CD4-positive, alpha-beta memory T cell (primary cell): ENCODE results near the gene LARP4B. TPM values are rescaled to one million over a fixed set of nuclear protein-coding genes. Genes with fewer than 3 reads are reported as not detected.

Experiments
- CTCF ChIA-PET: fragments of 350-600 bp; sonication (Branson Sonifier 250); formaldehyde crosslinking; loops from one replicate; lab custom pipeline; 2021; ENCODE audit warnings: inconsistent platforms; ENCODE audit not compliant: partially characterized antibody; lab: Charles Lee
- POLR2A ChIA-PET: fragments of 350-600 bp; sonication (Branson Sonifier 250); formaldehyde crosslinking; loops from one replicate; lab custom pipeline; 2021; ENCODE audit not compliant: partially characterized antibody; lab: Charles Lee
- DNase-seq, 5 donors: peaks; one replicate each; pipeline versions ENCODE4 v3.0.0 to v3.0.0-alpha.2; 2020 to 2022; ENCODE audit warnings: mixed read lengths in 1 of 5
- H3K27ac ChIP-seq: one replicate; pipeline ENCODE4 v1.7.0; 2013; ENCODE audit warnings: low read depth, low read length
- H3K27me3 ChIP-seq: 2 replicates; pipeline ENCODE4 v1.7.0; 2013; ENCODE audit warnings: mild to moderate bottlenecking, low read length, moderate library complexity; ENCODE audit not compliant: insufficient read depth
- H3K36me3 ChIP-seq: 2 replicates; pipeline ENCODE4 v1.7.0; 2013; ENCODE audit warnings: mild to moderate bottlenecking, low read length, moderate library complexity; ENCODE audit not compliant: insufficient read depth
- H3K4me1 ChIP-seq: 2 replicates; pipeline ENCODE4 v1.7.0; 2013; ENCODE audit warnings: mild to moderate bottlenecking, low read length, moderate library complexity; ENCODE audit not compliant: insufficient read depth
- H3K4me3 ChIP-seq, 2 donors: one replicate each; pipeline ENCODE4 v1.7.0; 2013; ENCODE audit warnings: low read length in 2 of 2, mild to moderate bottlenecking in 1 of 2
- H3K9me3 ChIP-seq, 2 donors: one replicate each; pipeline ENCODE4 v1.7.0; 2013; ENCODE audit warnings: low read length in 2 of 2, control low read depth in 1 of 2; ENCODE audit not compliant: control insufficient read depth in 1 of 2
- H3K27ac Mint-ChIP-seq, 7 donors: one replicate each; pipeline ENCODE4 v1.8.0; 2020 to 2021; ENCODE audit warnings: mixed read lengths in 7 of 7, mild to moderate bottlenecking in 6 of 7, inconsistent platforms in 3 of 7, moderate library complexity in 3 of 7
- H3K27me3 Mint-ChIP-seq, 2 donors: one replicate each; pipeline ENCODE4 v1.8.0; 2020 to 2021; ENCODE audit warnings: mixed read lengths in 2 of 2
- H3K36me3 Mint-ChIP-seq, 2 donors: one replicate each; pipeline ENCODE4 v1.8.0; 2020 to 2021; ENCODE audit warnings: mixed read lengths in 2 of 2, inconsistent platforms in 1 of 2, mild to moderate bottlenecking in 1 of 2
- H3K4me1 Mint-ChIP-seq, 4 donors: one replicate each; pipeline ENCODE4 v1.8.0; 2020 to 2021; ENCODE audit warnings: mixed read lengths in 4 of 4, mild to moderate bottlenecking in 1 of 4
- H3K4me3 Mint-ChIP-seq, 8 donors: one replicate each; pipeline ENCODE4 v1.8.0; 2020 to 2021; ENCODE audit warnings: mixed read lengths in 8 of 8, mild to moderate bottlenecking in 7 of 8, moderate library complexity in 6 of 8, inconsistent platforms in 3 of 8
- H3K9me3 Mint-ChIP-seq, 8 donors: one replicate each; pipeline ENCODE4 v1.8.0; 2020 to 2021; ENCODE audit warnings: mixed read lengths in 8 of 8, mild to moderate bottlenecking in 5 of 8, inconsistent platforms in 3 of 8, moderate library complexity in 1 of 8
- intact Hi-C: fragments of 100-400 bp; cut with micrococcal nuclease; formaldehyde crosslinking; loops from one replicate; pipeline ENCODE4 v1.15.1; 2023
- polyA plus RNA-seq, 2 donors: library from polyadenylated mRNA; unstranded; fragments of 300-500 nt; fragmentation: Illumina TruSeq; gene quantifications; one replicate each; pipeline ENCODE4 v1.2.3, GENCODE V29; 2021
- total RNA-seq, 2 experiments: library from RNA; stranded (reverse); gene quantifications; one replicate each; pipeline ENCODE4 v1.2.3, GENCODE V29; 2021

Gene LARP4B
- total and polyA plus RNA-seq, 4 experiments from 2014 or later, result 13.0 to 99.7 (median 61.9) TPM

- no peaks in the 10 kb centered on the region for H3K9me3 ChIP-seq
- no peaks in the 10 kb centered on the region for H3K27me3 ChIP-seq
- H3K36me3 ChIP-seq, result peaks cover 4% of the 10 kb centered on the region
- peak overlapping the region in 3 of 8 donors; percentile 43 to 55 (median 55) for H3K4me3 Mint-ChIP-seq
- ChIA-PET POLR2A (no interaction called here), CTCF (no interaction called here)
- DNase-seq, result no peak
- H3K9me3 Mint-ChIP-seq, result peaks cover 0 to 4% (median 0%) of the 10 kb centered on the region in 8 donors
- no peak overlapping the region for H3K27ac ChIP-seq
- no peaks in the 10 kb centered on the region for H3K27me3 Mint-ChIP-seq
- no peak overlapping the region for H3K4me3 ChIP-seq
- peaks cover 13 to 34% of the 10 kb centered on the region in 2 donors for H3K36me3 Mint-ChIP-seq
- H3K4me1 ChIP-seq, result peaks cover 79% of the 10 kb centered on the region
- intact Hi-C loops, result no loop called here
- H3K4me1 Mint-ChIP-seq, result peaks cover 51 to 78% (median 65%) of the 10 kb centered on the region in 4 donors
- peak overlapping the region in 2 of 7 donors; percentile 43 to 59 for H3K27ac Mint-ChIP-seq
Measured at GRCh38 chr10:926075-926698, 5.3 kb downstream of the LARP4B start.

DNA sequence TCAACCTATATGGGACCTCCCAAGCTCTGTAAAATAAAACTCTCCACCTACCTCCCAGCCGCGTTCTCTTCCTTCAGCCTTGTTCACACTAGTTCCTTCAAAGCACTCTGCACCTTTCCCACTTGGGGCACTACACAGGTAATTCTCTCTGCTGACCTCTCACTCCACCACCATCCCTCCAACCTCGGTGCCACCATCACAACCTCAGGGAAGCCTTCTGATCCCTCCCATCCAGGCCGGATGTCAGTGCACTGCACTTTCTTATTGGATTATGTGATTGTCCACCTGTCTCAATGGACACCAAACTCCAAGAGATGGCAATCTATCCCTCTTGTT is 7.0 kb downstream of the LARP4B start:
- H3K36me3 ChIP-seq, result peaks cover 4% of the 10 kb centered on the region
- Mint-ChIP-seq H3K9me3 (no peaks in the 10 kb centered on the region), H3K27ac (peak overlapping the region in 3 of 7 donors; percentile 5 to 97 (median 69)), H3K4me1 (peaks cover 41 to 74% (median 57%) of the 10 kb centered on the region in 4 donors), H3K4me3 (peak overlapping the region in 4 of 8 donors; percentile 10 to 56 (median 54)), H3K27me3 (no peaks in the 10 kb centered on the region), H3K36me3 (peaks cover 13 to 27% of the 10 kb centered on the region in 2 donors)
- POLR2A ChIA-PET, result no interaction called here
- no peaks in the 10 kb centered on the region for H3K9me3 ChIP-seq
- H3K4me3 ChIP-seq, result no peak overlapping the region
- no peak overlapping the region for H3K27ac ChIP-seq
- H3K4me1 ChIP-seq, result peaks cover 75% of the 10 kb centered on the region
- no peak for DNase-seq
- H3K27me3 ChIP-seq, result no peaks in the 10 kb centered on the region
- CTCF ChIA-PET, result no interaction called here
- intact Hi-C loops, result no loop called here

- peaks cover 44 to 73% (median 57%) of the 10 kb centered on the region in 4 donors for H3K4me1 Mint-ChIP-seq
- Histone ChIP-seq H3K4me3 (no peak overlapping the region), H3K27me3 (no peaks in the 10 kb centered on the region), H3K36me3 (peaks cover 4% of the 10 kb centered on the region), H3K27ac (no peak overlapping the region), H3K4me1 (peaks cover 70% of the 10 kb centered on the region), H3K9me3 (no peaks in the 10 kb centered on the region)
- CTCF ChIA-PET, result no interaction called here
- DNase-seq, result no peak
- no peaks in the 10 kb centered on the region for H3K27me3 Mint-ChIP-seq
- intact Hi-C loops, result no loop called here
- peak overlapping the region in 3 of 8 donors; percentile 53 to 56 (median 55) for H3K4me3 Mint-ChIP-seq
- H3K9me3 Mint-ChIP-seq, result no peaks in the 10 kb centered on the region
- peak overlapping the region in 3 of 7 donors; percentile 5 to 97 (median 69) for H3K27ac Mint-ChIP-seq
- H3K36me3 Mint-ChIP-seq, result peaks cover 13 to 32% of the 10 kb centered on the region in 2 donors
- POLR2A ChIA-PET, result no interaction called here
Measured at GRCh38 chr10:923844-924523, 7.5 kb downstream of the LARP4B start.

GRCh38 chr10:921471-922414 is 9.8 kb downstream of the LARP4B start:
- intact Hi-C loops, result no loop called here
- Mint-ChIP-seq H3K4me3 (no peak overlapping the region), H3K27ac (no peak overlapping the region), H3K4me1 (peaks cover 37 to 67% (median 47%) of the 10 kb centered on the region in 4 donors), H3K9me3 (no peaks in the 10 kb centered on the region), H3K27me3 (no peaks in the 10 kb centered on the region), H3K36me3 (peaks cover 13 to 34% of the 10 kb centered on the region in 2 donors)
- peaks cover 52% of the 10 kb centered on the region for H3K4me1 ChIP-seq
- no peak for DNase-seq
- H3K9me3 ChIP-seq, result no peaks in the 10 kb centered on the region
- ChIA-PET CTCF (no interaction called here), POLR2A (no interaction called here)
- peaks cover 4% of the 10 kb centered on the region for H3K36me3 ChIP-seq
- no peaks in the 10 kb centered on the region for H3K27me3 ChIP-seq
- no peak overlapping the region for H3K27ac ChIP-seq
- H3K4me3 ChIP-seq, result no peak overlapping the region

DNA sequence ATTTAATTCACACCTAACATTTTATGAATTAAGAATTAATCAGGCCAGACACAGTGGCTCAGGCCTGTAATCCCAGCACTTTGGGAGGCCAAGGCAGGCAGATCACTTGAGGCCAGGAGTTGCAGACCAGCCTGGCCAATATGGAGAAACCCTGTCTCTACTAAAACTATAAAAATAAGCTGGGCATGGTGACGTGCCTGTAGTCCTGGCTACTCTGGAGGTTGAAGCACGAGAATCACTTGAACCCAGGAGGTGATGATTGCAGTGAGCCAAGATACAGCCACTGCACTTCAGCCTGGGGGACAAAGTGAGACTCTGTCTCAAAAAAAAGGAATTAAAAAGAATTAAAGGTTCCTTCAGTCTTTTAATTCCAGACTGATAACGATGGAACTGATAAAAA is 11.1 kb downstream of the LARP4B start:
- no peak overlapping the region for H3K27ac Mint-ChIP-seq
- peaks cover 4% of the 10 kb centered on the region for H3K36me3 ChIP-seq
- no peak overlapping the region for H3K4me3 ChIP-seq
- H3K9me3 Mint-ChIP-seq, result no peaks in the 10 kb centered on the region
- ChIA-PET POLR2A (no interaction called here), CTCF (interaction anchor here (1.1 kb wide), 1 partner anchor 7 kb away, joined by 4 read pairs; no protein-coding TSS in a partner anchor)
- no peak overlapping the region for H3K27ac ChIP-seq
- H3K27me3 ChIP-seq, result no peaks in the 10 kb centered on the region
- intact Hi-C loops, result no loop called here
- H3K4me1 Mint-ChIP-seq, result peaks cover 29 to 59% (median 39%) of the 10 kb centered on the region in 4 donors
- DNase-seq, result no peak
- peaks cover 9 to 27% of the 10 kb centered on the region in 2 donors for H3K36me3 Mint-ChIP-seq
- H3K4me1 ChIP-seq, result peaks cover 41% of the 10 kb centered on the region
- no peaks in the 10 kb centered on the region for H3K9me3 ChIP-seq
- no peak overlapping the region for H3K4me3 Mint-ChIP-seq
- H3K27me3 Mint-ChIP-seq, result no peaks in the 10 kb centered on the region

- intact Hi-C loops, result no loop called here
- peaks cover 6 to 20% of the 10 kb centered on the region in 2 donors for H3K36me3 Mint-ChIP-seq
- H3K4me1 Mint-ChIP-seq, result peaks cover 21 to 50% (median 32%) of the 10 kb centered on the region in 4 donors
- Histone ChIP-seq H3K4me1 (peaks cover 32% of the 10 kb centered on the region), H3K27me3 (no peaks in the 10 kb centered on the region), H3K4me3 (no peak overlapping the region), H3K9me3 (no peaks in the 10 kb centered on the region), H3K36me3 (peaks cover 4% of the 10 kb centered on the region), H3K27ac (no peak overlapping the region)
- H3K4me3 Mint-ChIP-seq, result no peak overlapping the region
- H3K27ac Mint-ChIP-seq, result peak overlapping the region in 1 of 7 donors; percentile 42
- DNase-seq, result no peak
- CTCF ChIA-PET, result interaction anchor here (1.1 kb wide), 1 partner anchor 8 kb away, joined by 4 read pairs; no protein-coding TSS in a partner anchor
- no peaks in the 10 kb centered on the region for H3K9me3 Mint-ChIP-seq
- POLR2A ChIA-PET, result no interaction called here
- no peaks in the 10 kb centered on the region for H3K27me3 Mint-ChIP-seq
Measured at GRCh38 chr10:919481-919880, 12.0 kb downstream of the LARP4B start.

- intact Hi-C loops, result no loop called here
- CTCF ChIA-PET, result no interaction called here
- no peak overlapping the region for H3K4me3 Mint-ChIP-seq
- H3K36me3 Mint-ChIP-seq, result peaks cover 3 to 14% of the 10 kb centered on the region in 2 donors
- H3K4me1 Mint-ChIP-seq, result peaks cover 14 to 44% (median 30%) of the 10 kb centered on the region in 4 donors
- H3K27ac ChIP-seq, result no peak overlapping the region
- H3K4me1 ChIP-seq, result peaks cover 18% of the 10 kb centered on the region
- peaks cover 4% of the 10 kb centered on the region for H3K36me3 ChIP-seq
- H3K27ac Mint-ChIP-seq, result peak overlapping the region in 1 of 7 donors; percentile 41
- H3K27me3 Mint-ChIP-seq, result no peaks in the 10 kb centered on the region
- no peak for DNase-seq
- no peaks in the 10 kb centered on the region for H3K9me3 Mint-ChIP-seq
- no peaks in the 10 kb centered on the region for H3K9me3 ChIP-seq
- H3K27me3 ChIP-seq, result no peaks in the 10 kb centered on the region
- POLR2A ChIA-PET, result no interaction called here
- H3K4me3 ChIP-seq, result no peak overlapping the region
Measured at GRCh38 chr10:917999-918398, 13.5 kb downstream of the LARP4B start.
